Left colon (tissue), 2 donors: ENCODE results near the gene PPP6R3. TPM values are rescaled to one million over a fixed set of nuclear protein-coding genes. Genes with fewer than 3 reads are reported as not detected.

Source experiments
- ATAC-seq: fragments of 200-7000 bp; cut with Tn5 transposase; one replicate; pipeline ENCODE4 v1.9.1; 2020; ENCODE audit warnings: mild to moderate bottlenecking, moderate library complexity
- DNase-seq, 2 donors: peaks; one replicate each; pipeline ENCODE4 v3.0.0-alpha.2; 2020
- intact Hi-C, 2 donors: fragments of 100-400 bp; cut with DNase I in 1 of 2; cut with micrococcal nuclease in 1 of 2; formaldehyde crosslinking; loops; one replicate each; pipeline versions ENCODE4 v1.11.2 to v1.14.0; 2022; cut with DNase I, micrococcal nuclease
- total RNA-seq, 2 donors: library from RNA; stranded (reverse); fragmentation: NEBNext Ultra II Directional; extraction: Animal tissue kit (Norgen Biotek cat#: 25700); gene quantifications; one replicate each; pipeline ENCODE4 v1.2.1, GENCODE V29; 2021
- donor health status: DM: no; HTN: no; CAD: no.
- donor health status: DM: yes; HTN: yes; CAD: no.

The PPP6R3 gene
- total RNA-seq, 2 donors from 2014 or later, result 102 to 112 TPM

GRCh38 chr11:68575025-68575665 is 114.6 kb downstream of the PPP6R3 start:
- ATAC-seq (no peak), DNase-seq (no peak)
- intact Hi-C loops, result no loop called here

- DNase-seq, result no peak
- no peak for ATAC-seq
- intact Hi-C loops, result no loop called here
Observed at GRCh38 chr11:68579455-68579854, 118.9 kb downstream of the PPP6R3 start.

- peak in 1 of 2 donors; percentile 32 for DNase-seq
- intact Hi-C loops, result no loop called here
- ATAC-seq, result no peak
Observed at GRCh38 chr11:68581439-68581838, 120.9 kb downstream of the PPP6R3 start.

GRCh38 chr11:68581901-68582300 is 121.3 kb downstream of the PPP6R3 start:
- ATAC-seq (no peak), DNase-seq (no peak)
- intact Hi-C loops, result no loop called here

- DNase-seq (no peak), ATAC-seq (peak; percentile 38)
- intact Hi-C loops, result no loop called here
Observed at GRCh38 chr11:68582416-68583040, 122.0 kb downstream of the PPP6R3 start.

GRCh38 chr11:68583041-68583446 is 122.5 kb downstream of the PPP6R3 start:
- DNase-seq (no peak), ATAC-seq (no peak)
- intact Hi-C loops, result no loop called here

GRCh38 chr11:68584097-68584496 is 123.5 kb downstream of the PPP6R3 start:
- ATAC-seq, result peak; percentile 56
- intact Hi-C loops, result no loop called here
- peak in 1 of 2 donors; percentile 67 for DNase-seq

GRCh38 chr11:68584991-68585524 is 124.5 kb downstream of the PPP6R3 start:
- DNase-seq, result no peak
- intact Hi-C loops, result no loop called here
- no peak for ATAC-seq

- ATAC-seq (no peak), DNase-seq (no peak)
- intact Hi-C loops, result no loop called here
Observed at GRCh38 chr11:68589547-68590216, 129.1 kb downstream of the PPP6R3 start.

- ATAC-seq (no peak), DNase-seq (no peak)
- intact Hi-C loops, result no loop called here
Observed at GRCh38 chr11:68591719-68592118, 131.2 kb downstream of the PPP6R3 start.

GRCh38 chr11:68593441-68593840 is 132.9 kb downstream of the PPP6R3 start:
- ATAC-seq (no peak), DNase-seq (no peak)
- intact Hi-C loops, result no loop called here

- DNase-seq (no peak), ATAC-seq (no peak)
- intact Hi-C loops, result no loop called here
Observed at GRCh38 chr11:68594123-68594522, 133.6 kb downstream of the PPP6R3 start.

GRCh38 chr11:68596231-68596630 is 135.7 kb downstream of the PPP6R3 start:
- DNase-seq (no peak), ATAC-seq (no peak)
- intact Hi-C loops, result no loop called here

- ATAC-seq (no peak), DNase-seq (no peak)
- intact Hi-C loops, result no loop called here
Observed at GRCh38 chr11:68598816-68599653, 138.5 kb downstream of the PPP6R3 start.

- intact Hi-C loops, result no loop called here
- DNase-seq (no peak), ATAC-seq (no peak)
Observed at GRCh38 chr11:68601147-68601546, 140.6 kb downstream of the PPP6R3 start.

GRCh38 chr11:68609761-68610160 is 149.2 kb downstream of the PPP6R3 start:
- intact Hi-C loops, result no loop called here
- DNase-seq, result no peak
- ATAC-seq, result no peak

- DNase-seq (no peak), ATAC-seq (no peak)
- intact Hi-C loops, result no loop called here
Observed at GRCh38 chr11:68610452-68611116, 150.0 kb downstream of the PPP6R3 start.

- intact Hi-C loops, result no loop called here
- DNase-seq (no peak), ATAC-seq (peak; percentile 12)
Observed at GRCh38 chr11:68615657-68616056, 155.1 kb downstream of the PPP6R3 start.
